ENCODE data around the gene PTCHD4. TPM values are rescaled to one million over a fixed set of nuclear protein-coding genes. Genes with fewer than 3 reads are reported as not detected.

The PTCHD4 gene
- total RNA-seq, 2 donors from 2014 or later = not detected

DNA sequence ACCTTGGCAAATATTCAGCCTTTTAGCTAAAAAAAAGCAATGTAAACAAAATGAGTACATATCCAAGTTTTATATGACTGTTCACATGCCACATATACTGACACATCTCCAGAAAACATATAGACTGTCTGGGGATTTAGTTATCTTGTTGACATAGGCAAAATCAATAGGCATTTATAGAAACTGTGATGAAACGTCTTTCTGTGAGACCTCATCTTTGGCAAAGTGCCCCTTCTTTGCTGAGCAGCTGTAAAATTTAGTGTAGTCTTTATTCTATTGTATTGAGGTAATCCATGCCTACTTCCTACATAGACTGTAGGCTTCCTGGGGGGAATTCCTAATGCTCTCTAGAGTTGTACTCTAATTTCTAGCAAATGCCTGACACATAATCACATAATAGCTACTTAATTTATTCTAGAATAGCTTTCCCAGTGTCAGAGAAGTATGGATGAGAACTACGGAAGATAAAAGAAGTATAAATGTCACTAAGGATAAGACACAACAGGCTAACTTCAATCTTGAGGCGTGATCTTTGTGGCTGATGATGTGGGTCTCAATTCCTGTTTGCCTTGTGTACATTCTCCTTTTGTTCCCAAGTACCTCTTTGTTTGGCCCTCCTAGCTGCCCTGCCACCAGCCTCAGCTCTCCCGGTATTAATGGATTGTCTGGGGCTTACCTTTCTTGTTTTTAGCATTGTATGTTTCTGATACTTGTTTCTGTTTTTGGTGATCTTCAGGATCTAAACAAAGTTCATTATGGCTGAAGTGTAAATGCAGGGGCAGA is 30.6 kb downstream of the PTCHD4 start:
- no peak overlapping the region for H3K27ac ChIP-seq
- TF ChIP-seq, protein P1, sequence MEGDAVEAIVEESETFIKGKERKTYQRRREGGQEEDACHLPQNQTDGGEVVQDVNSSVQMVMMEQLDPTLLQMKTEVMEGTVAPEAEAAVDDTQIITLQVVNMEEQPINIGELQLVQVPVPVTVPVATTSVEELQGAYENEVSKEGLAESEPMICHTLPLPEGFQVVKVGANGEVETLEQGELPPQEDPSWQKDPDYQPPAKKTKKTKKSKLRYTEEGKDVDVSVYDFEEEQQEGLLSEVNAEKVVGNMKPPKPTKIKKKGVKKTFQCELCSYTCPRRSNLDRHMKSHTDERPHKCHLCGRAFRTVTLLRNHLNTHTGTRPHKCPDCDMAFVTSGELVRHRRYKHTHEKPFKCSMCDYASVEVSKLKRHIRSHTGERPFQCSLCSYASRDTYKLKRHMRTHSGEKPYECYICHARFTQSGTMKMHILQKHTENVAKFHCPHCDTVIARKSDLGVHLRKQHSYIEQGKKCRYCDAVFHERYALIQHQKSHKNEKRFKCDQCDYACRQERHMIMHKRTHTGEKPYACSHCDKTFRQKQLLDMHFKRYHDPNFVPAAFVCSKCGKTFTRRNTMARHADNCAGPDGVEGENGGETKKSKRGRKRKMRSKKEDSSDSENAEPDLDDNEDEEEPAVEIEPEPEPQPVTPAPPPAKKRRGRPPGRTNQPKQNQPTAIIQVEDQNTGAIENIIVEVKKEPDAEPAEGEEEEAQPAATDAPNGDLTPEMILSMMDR (IDR thresholded peaks at IDR 0.05) = no peak
- no peak overlapping the region for H3K9ac ChIP-seq (ENCODE audit: low read depth in 2 of 2, low read length in 2 of 2)
- intact Hi-C loops (cut with DNase I) = no loop called here
- H3K9me3 ChIP-seq = no peaks in the 10 kb centered on the region
- H3K4me3 ChIP-seq = no peak overlapping the region
- no peak for DNase-seq
- H3K27me3 ChIP-seq = no peaks in the 10 kb centered on the region
- H3K36me3 ChIP-seq = no peaks in the 10 kb centered on the region
- H3K4me1 ChIP-seq = no peaks in the 10 kb centered on the region

DNA sequence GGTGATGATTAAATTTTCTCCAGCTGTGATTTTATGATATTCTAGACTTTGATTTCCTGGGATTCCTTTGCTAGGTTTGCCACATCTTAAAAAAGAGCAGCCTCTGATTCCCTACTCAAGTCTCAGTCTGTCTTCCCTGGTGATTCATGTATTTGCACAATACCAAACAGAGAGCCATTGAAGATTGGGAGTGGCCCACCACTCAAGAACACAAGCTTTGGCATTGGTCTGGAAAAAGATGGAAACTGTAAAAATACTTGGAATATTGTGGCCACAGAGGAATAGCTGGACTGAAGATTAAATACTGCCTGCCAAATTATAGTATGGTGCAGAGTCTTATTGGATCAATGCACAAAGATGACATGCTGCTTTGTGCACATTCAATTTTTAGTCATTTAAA is 32.9 kb downstream of the PTCHD4 start:
- TF ChIP-seq, protein P1 (IDR thresholded peaks at IDR 0.05) = no peak
- H3K4me3 ChIP-seq = no peak overlapping the region
- DNase-seq = no peak
- no peaks in the 10 kb centered on the region for H3K4me1 ChIP-seq
- no peak overlapping the region for H3K27ac ChIP-seq
- H3K9me3 ChIP-seq = no peaks in the 10 kb centered on the region
- intact Hi-C loops (cut with DNase I) = no loop called here
- no peaks in the 10 kb centered on the region for H3K36me3 ChIP-seq
- no peak overlapping the region for H3K9ac ChIP-seq (ENCODE audit: low read depth in 2 of 2, low read length in 2 of 2)
- H3K27me3 ChIP-seq = no peaks in the 10 kb centered on the region

DNA sequence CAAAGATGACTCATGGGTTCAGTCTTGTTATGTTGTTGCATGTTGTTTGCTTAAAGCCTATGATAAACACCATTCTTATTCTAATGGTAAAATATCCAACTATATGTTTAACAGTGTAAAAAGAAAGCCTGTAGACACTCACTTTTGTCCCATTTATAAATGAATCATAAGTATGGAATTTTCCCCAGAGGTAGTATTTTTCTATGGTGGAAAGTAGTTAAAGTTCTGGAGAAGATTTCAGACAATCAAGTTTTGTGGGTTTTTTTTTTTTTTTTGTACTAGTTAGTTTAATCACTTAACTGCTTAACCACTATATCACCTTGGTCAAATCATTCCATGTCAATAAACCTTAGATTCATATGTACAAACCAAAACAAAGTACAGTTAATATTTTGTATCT is 35.8 kb downstream of the PTCHD4 start:
- H3K27me3 ChIP-seq = no peaks in the 10 kb centered on the region
- H3K4me1 ChIP-seq = no peaks in the 10 kb centered on the region
- intact Hi-C loops (cut with DNase I) = no loop called here

DNA sequence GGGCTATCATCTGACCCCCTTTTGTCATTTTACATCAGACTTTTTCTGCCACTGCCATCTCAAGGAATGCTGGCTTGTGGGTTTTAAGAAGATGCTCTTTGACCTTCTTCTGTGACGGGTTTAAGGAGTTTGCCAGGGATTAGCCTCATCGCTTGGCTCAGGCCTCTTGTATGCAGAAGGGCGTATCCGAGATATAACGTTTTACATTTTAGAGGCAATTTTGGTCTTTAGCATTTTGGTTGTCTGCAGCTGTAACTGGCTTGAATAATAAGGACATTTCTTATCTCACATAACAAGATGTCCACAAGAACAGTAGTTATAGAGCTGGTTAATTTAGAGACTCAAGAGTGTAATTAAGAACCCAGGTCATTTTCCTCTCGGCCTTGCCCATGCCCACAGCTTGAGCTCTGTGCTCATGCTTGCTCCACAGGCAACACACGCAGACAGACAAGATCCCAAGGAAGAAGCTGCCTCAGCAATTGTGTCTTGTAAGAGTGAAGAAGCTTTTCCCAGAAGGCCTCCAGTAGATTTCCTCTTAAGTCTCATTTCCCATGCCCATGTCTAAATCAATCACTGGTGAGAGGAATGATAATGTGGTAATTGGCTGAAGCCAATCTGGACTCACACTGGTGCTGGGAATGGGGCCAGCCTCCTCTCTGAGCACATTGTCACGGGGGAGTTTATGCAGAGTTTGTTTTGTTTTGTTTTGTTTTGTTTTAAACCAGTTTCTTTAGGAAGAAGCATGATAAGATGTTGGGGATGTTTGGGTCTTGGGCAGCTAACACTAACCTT is 36.8 kb downstream of the PTCHD4 start:
- Histone ChIP-seq H3K36me3 (no peaks in the 10 kb centered on the region), H3K9ac (ENCODE audit: low read depth in 2 of 2, low read length in 2 of 2) (no peak overlapping the region), H3K27me3 (peaks cover 3% of the 10 kb centered on the region), H3K4me3 (no peak overlapping the region), H3K27ac (no peak overlapping the region), H3K9me3 (no peaks in the 10 kb centered on the region), H3K4me1 (no peaks in the 10 kb centered on the region)
- intact Hi-C loops (cut with DNase I) = no loop called here
- TF ChIP-seq, protein P1 (IDR thresholded peaks at IDR 0.05) = no peak
- DNase-seq = no peak

More for the DNA sequence above, 35.8 kb downstream of the PTCHD4 start:
- Histone ChIP-seq H3K9ac (ENCODE audit: low read depth in 2 of 2, low read length in 2 of 2) (no peak overlapping the region), H3K27ac (no peak overlapping the region), H3K9me3 (no peaks in the 10 kb centered on the region), H3K36me3 (no peaks in the 10 kb centered on the region), H3K4me3 (no peak overlapping the region)
- DNase-seq = no peak
- TF ChIP-seq, protein P1 (IDR thresholded peaks at IDR 0.05) = no peak

DNA sequence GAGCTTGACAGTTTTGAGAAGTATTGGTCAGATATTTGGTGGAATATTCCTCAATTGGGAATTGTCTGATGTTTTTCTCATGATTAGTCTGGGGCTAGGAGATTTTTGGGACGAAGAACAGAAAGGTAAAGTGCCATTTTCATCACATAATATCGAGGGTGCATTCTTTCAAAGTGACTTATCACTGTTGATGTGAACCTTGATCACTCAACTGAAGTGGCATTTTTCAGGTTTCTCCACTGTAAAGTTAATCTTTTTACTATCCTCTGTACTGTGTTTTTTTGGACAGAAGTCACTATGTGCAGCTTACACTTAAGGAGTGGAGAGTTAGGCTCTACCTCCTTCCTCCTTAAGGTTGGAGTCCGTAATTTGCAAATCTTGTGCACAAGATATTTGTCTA is 39.2 kb downstream of the PTCHD4 start:
- no peak overlapping the region for H3K27ac ChIP-seq
- intact Hi-C loops (cut with DNase I) = no loop called here
- H3K27me3 ChIP-seq = peaks cover 4% of the 10 kb centered on the region
- no peak for DNase-seq
- H3K36me3 ChIP-seq = no peaks in the 10 kb centered on the region
- no peak overlapping the region for H3K9ac ChIP-seq (ENCODE audit: low read depth in 2 of 2, low read length in 2 of 2)
- no peak overlapping the region for H3K4me3 ChIP-seq
- H3K9me3 ChIP-seq = no peaks in the 10 kb centered on the region
- H3K4me1 ChIP-seq = no peaks in the 10 kb centered on the region
- TF ChIP-seq, protein P1 (IDR thresholded peaks at IDR 0.05) = no peak

Measured in colonic mucosa (tissue), 4 donors.